D341Med (cell line): ENCODE data around the gene ARHGEF39.

Experiments used
- DNase-seq: peaks from one replicate; pipeline ENCODE4 v3.0.0; 2012; ENCODE audit warnings: low spot score

Gene ARHGEF39

DNA sequence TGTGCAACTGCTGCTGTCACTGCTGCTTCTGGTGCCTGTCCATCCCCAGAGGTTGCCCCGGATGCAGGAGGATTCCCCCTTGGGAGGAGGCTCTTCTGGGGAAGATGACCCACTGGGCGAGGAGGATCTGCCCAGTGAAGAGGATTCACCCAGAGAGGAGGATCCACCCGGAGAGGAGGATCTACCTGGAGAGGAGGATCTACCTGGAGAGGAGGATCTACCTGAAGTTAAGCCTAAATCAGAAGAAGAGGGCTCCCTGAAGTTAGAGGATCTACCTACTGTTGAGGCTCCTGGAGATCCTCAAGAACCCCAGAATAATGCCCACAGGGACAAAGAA lies 9.0 kb upstream of the ARHGEF39 start:
- no peak for DNase-seq

DNA sequence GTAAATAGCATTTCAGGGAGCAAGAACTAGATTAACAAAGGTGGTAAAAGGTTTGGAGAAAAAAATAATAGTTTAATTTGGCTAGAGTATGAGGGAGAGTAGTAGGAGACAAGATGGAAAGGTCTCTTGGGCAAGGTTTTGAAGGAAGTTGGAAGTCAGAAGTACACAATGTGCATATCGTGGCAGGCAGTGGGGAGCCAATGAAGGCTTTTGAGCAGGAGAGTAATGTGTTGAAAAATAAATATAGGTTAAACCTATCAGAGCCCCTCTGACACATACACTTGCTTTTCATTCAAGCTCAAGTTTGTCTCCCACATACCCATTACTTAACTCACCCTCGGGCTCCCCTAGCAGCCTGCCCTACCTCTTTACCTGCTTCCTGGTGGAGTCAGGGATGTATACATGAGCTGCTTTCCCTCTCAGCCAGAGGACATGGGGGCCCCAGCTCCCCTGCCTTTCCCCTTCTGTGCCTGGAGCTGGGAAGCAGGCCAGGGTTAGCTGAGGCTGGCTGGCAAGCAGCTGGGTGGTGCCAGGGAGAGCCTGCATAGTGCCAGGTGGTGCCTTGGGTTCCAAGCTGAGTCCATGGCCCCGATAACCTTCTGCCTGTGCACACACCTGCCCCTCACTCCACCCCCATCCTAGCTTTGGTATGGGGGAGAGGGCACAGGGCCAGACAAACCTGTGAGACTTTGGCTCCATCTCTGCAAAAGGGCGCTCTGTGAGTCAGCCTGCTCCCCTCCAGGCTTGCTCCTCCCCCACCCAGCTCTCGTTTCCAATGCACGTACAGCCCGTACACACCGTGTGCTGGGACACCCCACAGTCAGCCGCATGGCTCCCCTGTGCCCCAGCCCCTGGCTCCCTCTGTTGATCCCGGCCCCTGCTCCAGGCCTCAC lies 8.4 kb upstream of the ARHGEF39 start, which contains the start of gene CA9:
Gene CA9 (plus strand): TSS at position 797 of the 893 bp plus-strand sequence. CDS start 32 bp downstream, at position 829.
- no peak for DNase-seq

DNA sequence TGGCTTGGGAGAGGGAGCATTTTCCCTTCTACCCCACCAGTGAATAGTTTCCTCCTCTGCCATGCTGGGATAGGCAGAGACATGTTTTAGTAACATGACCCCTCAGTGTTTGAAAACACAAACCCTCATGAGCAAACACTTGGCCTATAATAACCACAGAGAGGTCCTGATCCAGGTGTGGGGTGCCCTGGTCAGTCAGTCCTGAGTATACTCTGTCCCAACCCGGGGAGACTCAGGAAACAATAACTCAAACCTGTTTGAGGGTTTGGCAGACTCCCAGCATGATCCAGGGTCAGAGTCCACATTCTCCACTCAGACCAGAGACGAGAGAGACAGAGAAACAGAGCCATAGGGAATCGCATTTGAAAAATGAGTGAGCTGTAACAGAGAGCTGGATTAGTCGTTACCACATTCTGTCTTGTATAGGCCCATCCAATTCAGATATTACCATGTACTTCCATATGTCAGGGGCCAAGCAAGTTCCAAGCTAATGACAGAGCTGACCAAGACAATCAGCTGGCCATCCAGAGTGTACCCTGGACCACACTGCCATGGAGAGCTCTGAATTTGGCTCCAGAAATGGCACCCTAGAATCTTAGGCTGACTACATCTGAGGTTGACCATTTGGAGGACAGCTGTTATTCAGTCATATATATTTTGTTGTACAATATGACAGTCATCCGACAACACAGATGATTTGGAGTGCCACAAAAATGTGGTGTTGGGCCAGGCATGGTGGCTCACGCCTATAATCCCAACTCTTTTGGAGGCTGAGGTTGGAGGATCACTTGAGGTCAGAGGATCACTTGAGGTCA lies 4.5 kb upstream of the ARHGEF39 start:
- DNase-seq: no peak

DNA sequence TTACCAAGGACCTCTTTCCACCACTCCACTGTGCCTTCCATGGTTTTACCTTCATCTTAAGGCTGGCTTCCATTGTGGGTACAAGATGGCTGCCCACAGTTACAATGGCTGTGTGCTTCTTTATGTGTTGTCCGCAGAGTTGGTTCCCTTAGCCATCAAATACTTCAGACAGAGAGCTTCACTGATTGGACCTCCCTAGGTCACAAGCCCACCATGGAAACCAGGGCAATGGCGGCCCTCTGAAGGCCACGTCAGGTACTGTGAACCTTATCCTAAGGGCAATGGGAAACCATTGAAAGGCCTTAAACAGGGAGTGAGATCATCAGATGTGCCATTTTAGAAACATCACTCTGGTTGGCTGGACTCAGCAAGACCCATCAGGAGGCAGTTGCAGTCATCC lies 2.9 kb upstream of the ARHGEF39 start:
- no peak for DNase-seq

DNA sequence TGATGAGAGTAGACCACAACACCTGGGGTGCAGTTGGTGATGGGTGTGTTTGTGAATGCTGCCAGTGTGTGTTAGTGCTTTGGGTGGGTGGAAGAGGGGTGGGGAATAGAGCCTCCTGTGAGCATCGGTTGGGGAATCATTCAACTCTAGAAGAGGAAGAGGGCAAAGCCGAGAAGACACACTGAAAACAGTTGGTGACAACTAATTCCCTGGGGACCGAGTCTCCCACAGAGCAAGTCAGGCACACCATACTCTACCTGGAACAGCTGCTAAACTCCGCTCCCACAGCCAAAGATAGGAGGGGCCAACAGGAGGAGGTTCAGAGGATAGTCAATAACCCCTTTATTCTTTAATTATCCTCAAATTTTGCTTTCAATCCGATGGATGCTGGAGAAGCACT lies 1.6 kb upstream of the ARHGEF39 start:
- DNase-seq: no peak

DNA sequence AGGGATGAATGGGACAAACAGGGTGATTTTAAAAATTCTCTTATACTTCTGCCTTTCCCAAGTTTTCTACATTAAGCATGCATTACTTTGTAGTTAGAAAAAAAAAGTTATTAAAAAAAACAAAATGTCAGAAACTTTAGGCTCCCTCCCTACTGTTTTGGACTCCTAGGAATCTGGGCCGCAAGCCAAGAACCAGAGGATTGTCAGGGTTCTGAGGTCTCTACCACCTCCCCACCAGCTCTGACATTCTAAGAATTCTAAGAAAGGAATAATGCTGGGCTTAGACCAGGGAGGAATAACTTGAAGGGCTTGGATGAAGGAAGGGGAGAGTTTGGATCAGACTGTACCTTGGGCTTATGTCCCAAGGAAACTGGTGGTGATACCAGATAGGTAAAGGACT lies 1.1 kb upstream of the ARHGEF39 start:
- DNase-seq: no peak

DNA sequence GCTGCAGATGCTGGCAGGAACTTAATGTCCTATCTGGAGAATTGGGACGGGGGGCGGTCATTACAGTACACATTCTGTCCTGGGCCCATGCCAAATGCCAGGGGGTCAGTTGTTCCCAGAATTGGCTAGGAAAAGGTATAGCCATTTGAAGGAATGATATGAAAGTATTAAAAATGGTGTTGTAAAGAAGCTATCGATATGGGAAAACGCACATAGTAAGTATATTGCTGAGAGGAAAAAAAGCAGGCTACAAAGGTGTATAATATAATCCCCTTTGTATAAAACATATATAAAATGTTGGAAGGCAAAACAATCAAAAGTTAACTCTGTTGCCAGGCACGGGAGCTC lies 450 bp upstream of the ARHGEF39 start:
- no peak for DNase-seq

DNA sequence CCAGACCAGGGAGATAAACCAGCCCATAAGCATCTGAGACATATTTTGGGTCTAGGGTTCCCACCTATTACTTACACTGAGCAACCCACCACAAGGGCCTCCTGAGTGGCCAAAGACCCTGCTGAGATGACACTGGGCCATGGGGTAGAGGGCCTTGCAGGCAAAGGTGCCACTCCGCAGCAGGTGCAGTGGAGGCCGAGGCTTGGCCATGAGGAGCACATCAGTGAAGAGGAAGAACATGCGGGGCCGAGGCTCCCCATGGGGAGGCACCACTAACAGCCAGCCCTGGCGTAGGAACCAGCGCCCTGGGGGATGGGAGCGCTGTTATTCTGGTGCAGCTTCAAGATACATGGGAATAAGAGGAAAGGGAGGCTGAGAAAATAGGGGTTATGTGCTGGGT lies 2.6 kb downstream of the ARHGEF39 start:
- no peak for DNase-seq

DNA sequence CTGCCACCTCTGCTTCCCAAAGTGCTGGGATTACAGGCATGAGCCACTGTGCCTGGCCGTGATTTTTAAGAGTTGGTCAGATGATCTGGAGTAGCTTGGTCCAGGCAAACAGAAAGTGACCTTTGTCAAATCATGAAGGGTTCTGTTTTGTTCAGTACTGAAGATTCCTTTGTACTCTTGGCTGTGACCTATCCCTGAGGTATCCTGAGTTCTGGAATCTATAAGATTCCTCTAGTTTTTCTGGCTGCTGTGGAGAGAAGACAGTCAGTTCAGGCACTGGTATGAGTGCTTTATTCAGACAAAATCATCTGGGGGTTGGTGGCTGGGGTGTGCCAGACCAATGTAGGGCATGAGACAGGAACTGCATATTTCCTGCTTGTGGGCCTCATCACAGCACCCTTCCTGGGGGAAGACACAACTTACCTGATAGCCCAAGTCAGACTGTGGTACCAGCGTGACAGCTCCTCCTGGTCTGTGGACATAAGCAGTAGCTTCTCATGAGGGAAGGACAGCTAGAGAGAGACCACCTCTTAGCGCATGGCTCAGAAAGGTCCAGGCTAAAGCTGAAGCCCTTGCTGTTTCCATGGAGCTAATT lies 3.1 kb downstream of the ARHGEF39 start:
- DNase-seq: no peak

DNA sequence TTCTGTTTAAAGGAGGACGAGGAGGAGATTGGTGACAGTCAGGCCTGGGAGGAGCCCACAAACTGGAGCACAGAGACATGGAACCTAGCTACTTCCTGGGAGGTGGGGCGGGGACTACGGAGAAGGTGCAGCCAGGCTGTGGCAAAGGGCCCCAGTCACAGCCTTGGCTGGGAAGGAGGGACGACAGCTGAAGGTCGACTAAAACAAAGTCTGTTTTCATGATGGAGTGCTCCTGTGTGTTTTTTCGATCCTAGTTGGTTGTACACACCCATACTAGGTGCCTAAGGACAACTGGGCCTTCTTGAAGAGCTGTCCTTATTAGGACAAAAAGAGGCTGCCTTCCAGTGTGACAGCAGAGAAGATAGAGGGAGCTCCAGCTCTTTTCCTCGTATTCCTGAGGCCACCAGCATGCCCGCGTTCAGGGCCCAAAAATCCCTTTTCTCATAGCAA lies 4.0 kb downstream of the ARHGEF39 start:
- DNase-seq: no peak

DNA sequence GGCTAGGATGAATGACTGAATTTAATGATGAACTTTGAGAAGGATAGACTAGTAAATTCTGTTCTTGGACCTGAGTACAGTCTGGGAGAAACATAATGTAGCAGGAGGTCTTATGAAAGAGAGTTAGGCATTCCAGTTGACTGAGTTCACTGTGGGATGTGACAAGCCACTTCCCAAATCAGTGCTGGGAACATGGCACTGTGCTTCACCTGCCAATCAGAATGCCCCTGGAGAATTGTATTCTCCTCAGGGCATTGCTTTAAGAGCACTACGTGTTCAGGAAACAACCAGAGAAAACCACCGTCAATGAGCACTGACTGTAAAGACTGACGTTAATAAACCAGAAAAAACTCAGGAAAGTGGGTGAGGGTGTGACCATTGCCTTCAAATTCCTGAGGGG lies 5.7 kb downstream of the ARHGEF39 start:
- no peak for DNase-seq

DNA sequence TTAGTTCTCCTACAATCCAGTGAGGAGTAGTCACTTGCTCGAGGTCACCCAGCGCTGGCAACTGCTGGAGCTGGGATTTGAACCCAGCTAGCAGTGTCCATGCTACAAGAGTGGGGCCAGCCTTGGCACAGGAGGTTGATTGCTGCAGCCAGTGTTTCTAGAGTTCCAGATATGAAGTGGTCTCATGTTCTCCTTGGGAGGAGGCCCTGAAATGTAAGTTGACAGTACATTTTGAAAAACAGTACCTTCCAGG lies 6.1 kb downstream of the ARHGEF39 start:
- DNase-seq: no peak

DNA sequence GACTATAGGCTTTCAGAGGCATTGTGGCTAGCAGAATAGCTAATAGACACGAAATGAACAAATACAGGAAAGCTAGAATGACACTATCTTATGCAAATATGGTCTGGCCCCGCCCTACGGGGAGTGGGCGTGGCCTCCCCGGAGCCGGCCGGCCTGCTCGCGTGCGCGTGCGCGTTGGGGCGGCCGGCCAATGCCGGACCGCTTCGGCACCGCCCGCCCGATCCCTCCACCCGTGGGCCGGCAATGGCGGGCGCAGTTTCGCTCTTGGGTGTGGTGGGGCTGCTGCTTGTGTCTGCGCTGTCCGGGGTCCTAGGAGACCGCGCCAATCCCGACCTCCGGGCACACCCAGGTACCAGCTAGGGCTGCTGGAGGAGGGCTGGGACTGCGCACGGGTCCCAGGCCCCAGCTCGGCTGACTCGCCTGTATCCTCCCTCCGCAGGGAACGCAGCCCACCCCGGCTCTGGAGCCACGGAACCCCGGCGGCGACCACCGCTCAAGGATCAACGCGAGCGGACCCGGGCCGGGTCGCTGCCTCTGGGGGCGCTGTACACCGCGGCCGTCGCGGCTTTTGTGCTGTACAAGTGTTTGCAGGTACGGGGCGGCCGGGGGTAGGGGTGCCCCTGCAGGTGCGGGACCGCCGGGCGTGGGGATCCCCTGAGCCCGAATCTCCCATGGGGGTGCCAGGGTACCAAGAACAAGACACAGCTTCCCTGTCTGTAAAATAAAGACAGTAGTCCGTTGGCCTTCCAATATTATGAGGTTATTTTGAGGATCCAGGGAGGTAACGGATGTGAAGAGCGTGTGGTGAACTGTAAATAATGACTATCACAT lies 6.6 kb downstream of the ARHGEF39 start, which contains the start of gene CCDC107:
Gene CCDC107 (plus strand): TSS at position 156 of the 831 bp plus-strand sequence. CDS start 88 bp downstream, at position 244.
- peak; percentile 99 for DNase-seq

DNA sequence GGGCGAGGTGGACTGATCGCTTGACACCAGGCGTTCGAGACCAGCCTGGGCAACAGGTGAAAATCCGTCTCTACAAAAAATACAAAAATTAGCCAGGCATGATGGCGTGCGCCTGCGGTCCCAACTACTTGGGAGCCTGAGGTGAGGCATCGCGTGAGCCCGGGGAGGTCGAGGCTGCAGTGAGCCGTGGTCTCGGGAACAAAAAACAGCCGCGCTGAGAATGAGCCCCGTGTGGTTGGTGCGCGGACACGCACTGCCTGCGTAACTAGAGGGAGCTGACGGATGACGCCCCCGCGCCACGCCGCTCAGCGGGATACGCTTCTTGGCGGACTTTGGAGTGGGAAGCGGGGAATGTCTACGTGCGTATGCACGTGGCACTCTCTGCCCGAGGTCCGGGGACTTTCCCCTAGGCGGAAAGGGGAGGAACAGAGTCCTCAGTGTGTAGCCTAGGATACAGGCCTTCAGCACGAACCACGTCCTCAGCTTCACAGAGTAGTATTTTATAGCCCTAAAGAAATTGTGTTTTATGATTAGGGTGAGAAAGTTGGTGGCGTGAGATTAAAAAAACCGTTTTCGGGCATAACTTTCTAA lies 7.4 kb downstream of the ARHGEF39 start, which contains the start of gene RMRP:
Gene RMRP (minus strand): TSS at position 474 of the 591 bp plus-strand sequence.
- DNase-seq: peak; percentile 90

DNA sequence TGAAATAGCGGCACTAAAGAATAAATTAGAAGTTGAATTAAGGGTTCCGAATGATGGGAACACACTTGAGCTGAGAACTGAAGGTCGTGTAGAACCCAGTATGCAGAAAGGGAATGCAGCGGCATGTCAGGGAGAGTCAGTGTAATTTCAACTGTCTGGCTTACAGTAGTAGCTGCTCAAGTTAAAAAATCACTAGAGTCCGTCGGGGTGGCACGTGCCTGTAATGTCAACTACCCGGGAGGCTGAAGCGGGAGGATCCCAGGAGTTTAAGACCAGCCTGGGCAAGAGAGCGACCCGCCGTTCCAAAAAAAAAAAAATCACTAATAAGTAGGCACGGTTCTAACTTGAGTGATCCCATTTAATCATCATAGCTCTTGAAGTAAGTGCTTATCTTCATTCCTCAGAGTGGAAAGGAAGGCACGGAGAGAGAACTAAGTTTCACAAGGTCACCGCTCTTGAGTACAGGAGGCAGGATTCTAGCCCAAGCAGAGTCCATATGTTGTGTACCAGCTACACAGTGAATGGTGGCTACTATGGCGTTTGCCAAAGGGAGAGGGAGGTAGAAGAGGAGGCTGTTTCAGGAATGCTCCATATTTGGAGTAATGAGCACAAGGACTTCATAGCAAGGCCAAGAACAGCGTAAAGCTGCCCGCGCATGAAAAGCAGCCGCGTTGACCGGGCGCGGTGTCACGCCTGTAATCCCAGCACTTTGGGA lies 8.0 kb downstream of the ARHGEF39 start:
- DNase-seq: peak; percentile 53

DNA sequence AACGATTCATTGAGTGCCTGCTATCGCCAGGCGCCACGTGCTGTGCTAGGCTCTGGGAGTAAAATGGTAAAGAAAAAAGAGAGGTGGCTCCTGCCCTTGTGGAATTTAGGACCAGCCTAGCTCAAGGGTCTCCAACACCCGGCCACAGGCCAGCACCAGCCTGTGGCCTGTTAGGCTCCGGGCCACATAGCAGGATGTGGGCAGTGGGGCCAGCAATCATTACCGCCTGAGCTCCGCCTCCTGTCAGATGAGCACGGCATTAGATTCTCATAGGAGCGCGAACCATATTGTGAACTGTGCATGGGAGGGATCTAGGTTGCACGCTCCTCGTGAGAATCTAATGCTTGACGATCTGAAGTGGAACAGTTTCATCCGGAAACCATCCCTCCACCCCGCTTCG lies 8.6 kb downstream of the ARHGEF39 start:
- no peak for DNase-seq

DNA sequence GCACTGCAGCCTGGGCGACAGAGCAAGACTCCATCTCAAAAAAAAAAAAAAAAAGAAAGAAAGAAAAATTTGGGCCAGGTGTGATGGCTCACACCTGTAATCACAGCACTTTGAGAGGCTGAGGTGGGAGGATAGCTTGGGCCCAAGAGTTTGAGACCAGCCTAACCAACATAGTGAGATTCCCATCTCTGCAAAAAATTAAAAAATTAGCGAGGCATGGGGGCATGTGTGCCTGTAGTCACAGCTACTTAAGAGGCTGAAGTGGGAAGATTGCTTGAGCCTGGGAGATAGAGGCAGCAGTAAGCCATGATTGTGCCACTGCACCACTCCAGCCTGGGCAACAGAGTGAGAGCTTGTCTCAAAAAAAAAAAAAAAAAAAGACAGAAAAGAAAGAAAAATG lies 11.4 kb downstream of the ARHGEF39 start:
- no peak for DNase-seq

DNA sequence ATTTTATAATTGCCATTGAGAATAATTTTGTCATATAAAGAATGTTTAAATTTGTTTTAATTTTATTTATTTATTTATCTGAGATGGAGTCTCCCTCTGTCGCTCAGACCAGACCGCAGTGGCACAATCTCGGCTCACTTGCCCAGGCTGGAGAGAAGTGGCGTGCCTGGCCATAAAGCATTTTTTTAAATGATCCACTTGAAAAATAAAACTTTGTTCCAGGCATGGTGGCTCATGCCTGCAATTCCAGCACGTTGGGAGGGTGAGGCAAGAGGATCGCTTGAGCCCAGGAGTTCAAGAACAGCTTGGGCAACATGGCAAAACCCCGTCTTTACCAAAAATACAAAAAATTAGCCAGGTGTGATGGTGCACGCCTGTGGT lies 12.2 kb downstream of the ARHGEF39 start:
- DNase-seq: no peak

DNA sequence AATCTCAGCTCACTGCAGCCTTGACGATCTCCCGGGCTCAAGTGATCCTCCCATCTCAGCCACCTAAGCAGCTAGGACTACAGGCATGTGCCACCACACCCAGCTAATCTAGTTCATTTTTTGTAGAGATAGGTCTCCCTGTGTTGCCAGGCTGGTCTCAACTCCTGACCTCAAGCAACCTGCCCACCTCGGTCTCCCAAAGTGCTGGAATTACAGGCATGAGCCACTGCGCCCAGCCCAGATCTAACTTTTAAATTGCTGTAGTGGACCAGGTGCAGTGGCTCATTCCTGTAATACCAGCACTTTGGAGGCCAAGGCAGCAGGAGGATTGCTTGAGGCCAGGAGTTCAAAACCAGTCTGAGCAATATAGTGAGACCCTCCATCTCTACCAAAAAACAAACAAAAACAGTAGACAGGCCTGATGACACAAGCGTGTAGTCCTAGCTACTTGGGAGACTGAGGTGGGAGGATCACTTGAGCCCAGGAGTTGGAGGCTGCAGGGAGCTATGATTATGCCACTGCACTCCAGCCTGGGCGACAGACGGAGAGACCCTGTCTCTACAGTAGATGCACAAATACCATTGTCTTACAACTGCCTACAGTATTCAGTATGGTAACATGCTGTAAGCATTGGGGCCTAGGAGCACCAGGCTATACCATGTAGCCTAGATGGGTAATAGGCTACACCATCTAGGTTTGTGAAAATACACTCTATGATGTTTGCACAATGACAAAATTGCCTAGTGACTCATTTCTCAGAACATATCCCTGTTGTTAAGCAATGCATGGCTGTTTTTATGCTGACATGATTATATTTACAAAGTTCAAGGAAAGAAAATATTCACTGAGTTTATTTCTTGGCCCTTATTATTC lies 12.8 kb downstream of the ARHGEF39 start:
- no peak for DNase-seq
